Measurements from ENCODE around the gene IL10. TPM values are rescaled to one million over a fixed set of nuclear protein-coding genes. Genes with fewer than 3 reads are reported as not detected.

Gene IL10

DNA sequence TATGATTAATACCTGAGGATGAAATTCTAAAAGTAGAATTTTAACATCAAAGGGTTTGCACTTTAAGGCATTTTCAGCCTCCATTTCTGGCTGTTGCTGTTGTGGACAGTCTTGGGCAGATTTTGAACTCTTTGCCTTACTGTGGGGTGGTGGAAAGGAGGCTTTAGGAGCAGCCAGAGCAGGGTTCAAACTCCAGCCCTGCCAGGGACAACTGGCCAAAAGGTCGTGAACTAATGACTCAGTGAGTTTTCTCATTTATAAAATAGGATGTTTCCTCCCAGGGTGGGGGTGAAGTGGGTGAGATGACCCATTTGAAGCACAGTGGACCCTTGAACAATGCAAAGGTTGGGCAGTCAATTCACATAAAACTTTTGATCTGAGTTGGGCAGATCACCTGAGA lies 50.8 kb downstream of the IL10 start:
- no peak overlapping the region for H3K4me2 ChIP-seq (ENCODE audit: insufficient read depth, low read length, poor library complexity, severe bottlenecking)
- H2BK15ac ChIP-seq (ENCODE audit: low read length) = no peak overlapping the region
- no peak overlapping the region for H3K9ac ChIP-seq (ENCODE audit: low read depth, low read length, poor library complexity)
- no peaks in the 10 kb centered on the region for H3K9me3 ChIP-seq (replicated peaks in 1 of 2; ENCODE audit: control insufficient read depth in 2 of 2, insufficient read depth in 1 of 2, low read depth in 1 of 2, low read length in 2 of 2)
- no peak overlapping the region for H2BK120ac ChIP-seq (ENCODE audit: low read depth, low read length)
- H2AFZ ChIP-seq (ENCODE audit: low read length) = no peak overlapping the region
- no peak overlapping the region for H3K27ac ChIP-seq (replicated peaks; ENCODE audit: low read length)
- H3K23ac ChIP-seq (ENCODE audit: low read depth, low read length, poor library complexity) = no peak overlapping the region
- peaks cover 3 to 10% of the 10 kb centered on the region in 2 donors for H3K4me1 ChIP-seq (ENCODE audit: control insufficient read depth in 2 of 2, insufficient read depth in 1 of 2, low read depth in 1 of 2, low read length in 2 of 2)
- H3K36me3 ChIP-seq (replicated peaks in 1 of 2; ENCODE audit: control insufficient read depth in 2 of 2, insufficient read depth in 2 of 2, low read length in 2 of 2) = no peaks in the 10 kb centered on the region
- H2AK5ac ChIP-seq (ENCODE audit: low read depth, low read length) = no peak overlapping the region
- no peak for DNase-seq (ENCODE audit: low spot score)
- no peak overlapping the region for H4K8ac ChIP-seq (ENCODE audit: low read depth, low read length)
- peaks cover 13% of the 10 kb centered on the region for H3K79me1 ChIP-seq (ENCODE audit: low read depth, low read length)
- no peaks in the 10 kb centered on the region for H3K27me3 ChIP-seq (ENCODE audit: control insufficient read depth in 3 of 3, insufficient read depth in 3 of 3, low read depth in 1 of 3, low read length in 3 of 3)
- no peak overlapping the region for H3K4me3 ChIP-seq (ENCODE audit: low read length in 2 of 2)
- no peak overlapping the region for H3K18ac ChIP-seq (ENCODE audit: low read length)
- H2BK12ac ChIP-seq (ENCODE audit: low read length) = no peak overlapping the region
- no peak overlapping the region for H3K4ac ChIP-seq (ENCODE audit: low read length)
- no peak overlapping the region for H4K91ac ChIP-seq (ENCODE audit: low read depth, low read length, poor library complexity)
- WGBS, 2 donors (ENCODE audit: extremely low coverage in 2 of 2, insufficient read length in 2 of 2, insufficient replicate concordance in 1 of 2) = no CpG with 5 or more reads among the region's 1 CpG
- H3K14ac ChIP-seq (ENCODE audit: low read length) = no peak overlapping the region
- H2BK5ac ChIP-seq (ENCODE audit: low read length) = no peak overlapping the region

DNA sequence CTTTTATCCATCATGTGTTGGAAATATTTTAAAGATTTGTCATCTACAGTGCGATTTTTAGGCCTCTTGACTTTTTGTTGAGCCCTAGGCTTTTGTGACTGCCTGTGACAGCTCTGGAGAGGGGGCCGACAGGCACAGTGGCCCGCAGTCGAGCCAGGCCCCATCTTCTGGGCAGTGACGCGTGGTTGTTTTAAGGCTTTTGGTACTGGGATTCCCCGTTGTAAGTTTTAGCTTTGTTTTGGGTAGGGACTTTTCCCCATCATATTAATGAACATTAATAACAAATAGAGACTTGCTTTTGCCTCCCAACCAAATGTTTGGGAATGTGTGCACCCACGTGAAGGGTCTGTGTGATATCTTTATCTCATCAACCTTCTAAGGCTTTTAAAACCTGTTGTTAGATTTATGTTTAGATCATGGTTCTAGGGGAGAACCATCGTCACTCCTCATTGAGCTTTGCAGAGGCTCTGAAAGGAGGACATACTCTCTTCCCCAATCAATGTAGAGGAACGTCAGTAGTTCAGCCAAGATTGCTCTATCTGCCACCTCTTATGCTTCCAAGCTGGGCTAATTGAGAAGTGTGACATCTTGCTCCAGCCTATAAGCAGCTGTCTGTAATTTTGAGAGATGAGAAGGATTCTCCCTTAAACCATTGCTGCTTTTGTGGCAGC lies 53.0 kb downstream of the IL10 start:
- Histone ChIP-seq H4K91ac (ENCODE audit: low read depth, low read length, poor library complexity) (no peak overlapping the region), H3K9me3 (replicated peaks in 1 of 2; ENCODE audit: control insufficient read depth in 2 of 2, insufficient read depth in 1 of 2, low read depth in 1 of 2, low read length in 2 of 2) (no peaks in the 10 kb centered on the region), H3K4me3 (ENCODE audit: low read length in 2 of 2) (no peak overlapping the region), H3K27me3 (ENCODE audit: control insufficient read depth in 3 of 3, insufficient read depth in 3 of 3, low read depth in 1 of 3, low read length in 3 of 3) (no peaks in the 10 kb centered on the region), H2BK5ac (ENCODE audit: low read length) (no peak overlapping the region), H3K4me2 (ENCODE audit: insufficient read depth, low read length, poor library complexity, severe bottlenecking) (no peak overlapping the region), H3K9ac (ENCODE audit: low read depth, low read length, poor library complexity) (no peak overlapping the region), H3K18ac (ENCODE audit: low read length) (no peak overlapping the region), H3K79me1 (ENCODE audit: low read depth, low read length) (peaks cover 13% of the 10 kb centered on the region), H3K27ac (replicated peaks; ENCODE audit: low read length) (no peak overlapping the region), H2AK5ac (ENCODE audit: low read depth, low read length) (no peak overlapping the region), H3K4ac (ENCODE audit: low read length) (no peak overlapping the region), H3K4me1 (ENCODE audit: control insufficient read depth in 2 of 2, insufficient read depth in 1 of 2, low read depth in 1 of 2, low read length in 2 of 2) (peaks cover 3 to 12% of the 10 kb centered on the region in 2 donors), H2BK15ac (ENCODE audit: low read length) (no peak overlapping the region), H2BK120ac (ENCODE audit: low read depth, low read length) (no peak overlapping the region), H2BK12ac (ENCODE audit: low read length) (no peak overlapping the region), H3K14ac (ENCODE audit: low read length) (no peak overlapping the region), H2AFZ (ENCODE audit: low read length) (no peak overlapping the region), H3K23ac (ENCODE audit: low read depth, low read length, poor library complexity) (no peak overlapping the region), H4K8ac (ENCODE audit: low read depth, low read length) (no peak overlapping the region), H3K36me3 (replicated peaks in 1 of 2; ENCODE audit: control insufficient read depth in 2 of 2, insufficient read depth in 2 of 2, low read length in 2 of 2) (no peaks in the 10 kb centered on the region)
- WGBS, 2 donors (ENCODE audit: extremely low coverage in 2 of 2, insufficient read length in 2 of 2, insufficient replicate concordance in 1 of 2) = no CpG with 5 or more reads among the region's 10 CpGs
- no peak for DNase-seq (ENCODE audit: low spot score)

DNA sequence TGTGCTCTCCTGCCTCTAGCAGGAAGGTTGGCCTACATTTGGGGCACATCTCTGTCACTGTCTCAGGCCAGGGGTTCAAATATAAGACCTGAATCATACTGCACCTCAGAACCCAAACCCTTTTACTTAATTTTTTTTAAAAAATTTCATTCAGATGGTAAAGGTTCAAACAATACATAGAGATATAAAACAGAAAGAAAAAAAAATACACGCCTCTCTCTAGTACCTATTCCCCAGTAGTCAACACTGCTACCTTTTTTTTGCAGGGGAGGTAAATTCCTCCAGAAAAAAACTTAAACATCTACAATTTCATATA lies 54.7 kb downstream of the IL10 start:
- no peak overlapping the region for H3K14ac ChIP-seq (ENCODE audit: low read length)
- H2BK15ac ChIP-seq (ENCODE audit: low read length) = no peak overlapping the region
- H2AFZ ChIP-seq (ENCODE audit: low read length) = no peak overlapping the region
- no peak overlapping the region for H2BK12ac ChIP-seq (ENCODE audit: low read length)
- H3K4me3 ChIP-seq (ENCODE audit: low read length in 2 of 2) = no peak overlapping the region
- no peak overlapping the region for H3K18ac ChIP-seq (ENCODE audit: low read length)
- peaks cover 8% of the 10 kb centered on the region for H3K79me1 ChIP-seq (ENCODE audit: low read depth, low read length)
- H3K4me2 ChIP-seq (ENCODE audit: insufficient read depth, low read length, poor library complexity, severe bottlenecking) = no peak overlapping the region
- H4K91ac ChIP-seq (ENCODE audit: low read depth, low read length, poor library complexity) = no peak overlapping the region
- no peak overlapping the region for H2AK5ac ChIP-seq (ENCODE audit: low read depth, low read length)
- no CpG with 5 or more reads among the region's 1 CpG for WGBS, 2 donors (ENCODE audit: extremely low coverage in 2 of 2, insufficient read length in 2 of 2, insufficient replicate concordance in 1 of 2)
- H3K9ac ChIP-seq (ENCODE audit: low read depth, low read length, poor library complexity) = no peak overlapping the region
- H2BK5ac ChIP-seq (ENCODE audit: low read length) = no peak overlapping the region
- H3K9me3 ChIP-seq (replicated peaks in 1 of 2; ENCODE audit: control insufficient read depth in 2 of 2, insufficient read depth in 1 of 2, low read depth in 1 of 2, low read length in 2 of 2) = no peaks in the 10 kb centered on the region
- H3K27me3 ChIP-seq (ENCODE audit: control insufficient read depth in 3 of 3, insufficient read depth in 3 of 3, low read depth in 1 of 3, low read length in 3 of 3) = no peaks in the 10 kb centered on the region
- no peak overlapping the region for H3K23ac ChIP-seq (ENCODE audit: low read depth, low read length, poor library complexity)
- DNase-seq (ENCODE audit: low spot score) = no peak
- no peak overlapping the region for H4K8ac ChIP-seq (ENCODE audit: low read depth, low read length)
- H2BK120ac ChIP-seq (ENCODE audit: low read depth, low read length) = no peak overlapping the region
- no peak overlapping the region for H3K27ac ChIP-seq (replicated peaks; ENCODE audit: low read length)
- H3K36me3 ChIP-seq (replicated peaks in 1 of 2; ENCODE audit: control insufficient read depth in 2 of 2, insufficient read depth in 2 of 2, low read length in 2 of 2) = no peaks in the 10 kb centered on the region
- H3K4me1 ChIP-seq (ENCODE audit: control insufficient read depth in 2 of 2, insufficient read depth in 1 of 2, low read depth in 1 of 2, low read length in 2 of 2) = peaks cover 3 to 5% of the 10 kb centered on the region in 2 donors
- H3K4ac ChIP-seq (ENCODE audit: low read length) = no peak overlapping the region

Small RNA genes lying within 50 kb of the gene (small RNA-seq; reads per million reads assigned to genes)
- gene RF00019 (ENCODE audit: insufficient read depth) = not detected
